GM08714 (cell line): ENCODE data around the gene SSB.
"Not testable (repeated sequence)": the region's sequence is repeated elsewhere in the genome, so short reads cannot be mapped to it uniquely, and the experiment has no call there.

Experiments
- H3K4me3 ChIP-seq: fragments of 200-500 bp; sonication (Bioruptor generic); 2 replicates; pipeline ENCODE4 v1.5.1; 2014; ENCODE audit warnings: mild to moderate bottlenecking, low read length, inconsistent platforms
- ZNF274 ChIP-seq: IDR thresholded peaks from 2 replicates; pipeline ENCODE4 v1.6.1; 2012; ENCODE audit warnings: mild to moderate bottlenecking, low read depth, low read length

The SSB gene

DNA sequence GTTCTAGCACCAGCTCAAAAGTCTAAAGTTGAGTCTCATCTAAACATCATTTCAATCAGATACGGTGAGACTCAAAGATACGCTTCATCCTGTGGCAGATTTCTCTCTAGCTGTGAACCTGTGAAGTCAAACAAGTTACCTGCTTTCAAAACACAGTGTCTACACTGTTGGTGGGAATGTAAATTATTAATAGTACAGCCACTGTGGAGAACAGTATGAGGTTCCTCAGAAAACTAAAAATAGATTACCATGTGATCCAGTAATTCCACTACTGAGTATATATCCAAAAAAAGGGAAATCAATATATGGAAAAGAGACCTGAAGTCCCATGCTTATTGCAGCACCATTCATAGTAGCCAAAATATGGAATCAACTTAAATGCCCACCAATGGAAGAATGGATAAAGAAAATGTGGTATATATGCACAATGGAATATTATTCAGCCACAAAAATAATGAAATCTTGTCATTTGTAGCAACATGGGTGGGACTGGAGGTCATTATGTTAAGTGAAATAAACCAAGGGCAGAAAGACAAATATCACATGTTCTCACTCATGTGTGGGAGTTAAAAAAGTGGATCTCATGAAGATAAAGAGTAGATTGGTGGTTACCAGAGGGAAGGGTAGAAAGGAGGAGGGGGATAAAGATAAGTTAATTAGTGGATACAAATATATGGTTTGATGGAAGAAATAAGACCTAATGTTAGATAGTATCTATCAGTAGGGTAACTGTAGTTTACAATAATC lies 40.2 kb downstream of the SSB start:
- no peak for TF ChIP-seq ZNF274
- H3K4me3 ChIP-seq: no peak overlapping the region

DNA sequence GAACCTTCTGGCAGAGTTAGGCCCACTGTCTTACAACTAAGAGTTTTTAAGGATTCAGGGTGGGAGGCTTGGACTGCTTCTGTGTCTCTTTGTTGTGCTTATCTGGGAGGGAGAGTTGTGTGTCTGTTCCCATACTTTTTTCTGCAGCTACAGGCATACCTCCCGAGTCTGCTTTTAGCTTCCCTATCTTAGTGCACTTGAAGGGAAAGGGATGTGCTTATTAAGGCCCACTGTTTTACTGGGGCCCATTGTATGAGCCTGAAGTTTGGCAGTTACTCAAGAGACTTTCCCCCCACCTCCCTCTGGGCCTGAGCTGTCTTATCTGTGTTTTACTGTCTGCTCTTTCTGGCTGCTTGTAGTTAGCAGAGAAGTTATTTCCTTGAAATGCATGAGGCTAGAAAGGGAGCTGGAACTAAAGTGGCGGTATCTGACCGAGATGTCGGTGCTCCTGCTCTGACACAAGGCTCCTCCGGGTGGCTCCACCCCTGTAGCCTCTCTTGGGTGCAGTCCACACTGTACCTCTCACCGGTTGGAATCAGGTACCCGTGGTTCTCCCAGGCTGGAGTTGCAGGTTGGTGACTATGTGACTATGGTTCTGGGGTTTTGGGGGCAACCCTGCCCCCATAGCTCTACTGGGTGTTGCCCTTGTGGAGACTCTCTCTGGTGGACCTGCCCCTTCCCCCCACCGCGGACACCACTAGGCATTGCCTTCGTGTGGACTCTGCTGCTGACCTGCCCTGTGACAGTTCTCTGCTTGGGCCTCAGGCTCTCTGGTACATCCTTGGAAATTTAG lies 41.5 kb downstream of the SSB start:
- H3K4me3 ChIP-seq: no peak overlapping the region
- TF ChIP-seq ZNF274: no peak

DNA sequence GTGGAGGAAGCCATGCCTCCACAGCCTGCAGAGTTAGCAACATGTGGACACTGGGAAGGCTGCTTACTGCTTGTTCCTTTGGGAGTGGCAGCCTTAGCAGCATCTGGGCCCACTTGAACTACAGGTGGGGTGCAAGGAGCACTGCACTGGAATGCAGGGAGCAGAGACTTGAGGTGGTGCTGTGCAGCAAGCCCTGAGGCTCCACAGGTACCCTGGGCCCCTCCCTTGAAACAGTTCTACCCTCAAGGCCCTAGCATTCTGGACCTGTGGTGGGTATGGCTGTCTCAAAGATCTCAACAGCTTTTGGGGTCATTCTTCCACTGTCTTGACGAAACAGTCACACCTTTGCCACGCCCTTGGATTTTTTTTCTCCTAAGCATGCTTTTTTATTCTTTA lies 42.1 kb downstream of the SSB start:
- TF ChIP-seq ZNF274: no peak
- no peak overlapping the region for H3K4me3 ChIP-seq

- H3K4me3 ChIP-seq: not testable (repeated sequence)
Measured at GRCh38 chr2:169841625-169842024, 43.0 kb downstream of the SSB start.

DNA sequence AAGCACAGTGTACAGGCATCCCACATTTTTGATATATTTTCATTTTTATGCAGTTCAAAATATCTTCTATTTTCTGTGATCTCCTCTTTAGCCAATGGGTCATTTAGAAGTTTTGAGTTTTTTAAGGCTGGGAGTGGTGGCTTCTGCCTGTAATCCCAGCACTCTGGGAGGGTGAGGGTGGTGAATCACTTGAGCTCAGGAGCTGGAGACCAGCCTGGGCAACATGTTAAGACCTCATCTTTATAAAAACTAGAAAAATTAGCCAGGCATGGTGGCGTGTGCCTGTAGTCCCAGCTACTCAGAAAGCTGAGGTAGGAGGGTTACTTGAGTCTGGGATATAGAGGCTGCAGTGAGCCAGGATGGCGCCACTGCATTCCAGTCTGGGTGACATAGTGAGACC lies 46.3 kb downstream of the SSB start:
- H3K4me3 ChIP-seq: no peak overlapping the region
- no peak for TF ChIP-seq ZNF274

DNA sequence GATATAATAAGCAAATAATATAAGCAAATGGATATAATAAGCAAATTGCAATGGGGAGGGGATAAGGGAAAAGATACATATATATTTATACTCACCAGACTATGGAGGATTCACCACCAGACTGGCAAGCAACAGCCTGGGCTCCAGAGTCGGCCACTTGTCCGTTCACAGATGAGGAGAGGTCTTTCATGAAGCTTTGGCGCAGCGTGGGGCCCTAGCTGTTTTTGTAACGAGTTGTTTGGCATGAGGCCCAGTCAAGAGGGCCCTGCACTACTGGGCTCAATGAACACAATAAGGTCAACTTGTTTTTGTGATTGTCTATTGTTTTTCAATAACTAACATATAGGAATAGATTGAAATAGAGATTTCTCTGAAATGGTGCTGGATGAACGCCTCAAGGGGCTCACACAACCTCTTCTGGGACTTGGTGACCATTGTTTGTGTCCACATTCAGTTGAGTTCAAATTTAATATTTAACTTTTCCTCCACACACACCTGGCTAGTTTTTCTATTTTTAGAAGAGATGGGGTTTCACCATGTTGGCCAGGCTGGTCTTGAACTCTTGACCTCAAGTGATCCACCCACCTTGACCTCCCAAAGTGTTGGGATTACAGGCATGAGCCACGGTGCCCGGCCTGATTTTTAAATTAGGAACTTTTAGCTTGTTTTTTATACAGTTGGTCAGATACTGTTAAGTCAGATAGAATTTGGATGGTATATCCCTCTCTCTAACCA lies 50.5 kb downstream of the SSB start:
- not testable (repeated sequence) for H3K4me3 ChIP-seq

DNA sequence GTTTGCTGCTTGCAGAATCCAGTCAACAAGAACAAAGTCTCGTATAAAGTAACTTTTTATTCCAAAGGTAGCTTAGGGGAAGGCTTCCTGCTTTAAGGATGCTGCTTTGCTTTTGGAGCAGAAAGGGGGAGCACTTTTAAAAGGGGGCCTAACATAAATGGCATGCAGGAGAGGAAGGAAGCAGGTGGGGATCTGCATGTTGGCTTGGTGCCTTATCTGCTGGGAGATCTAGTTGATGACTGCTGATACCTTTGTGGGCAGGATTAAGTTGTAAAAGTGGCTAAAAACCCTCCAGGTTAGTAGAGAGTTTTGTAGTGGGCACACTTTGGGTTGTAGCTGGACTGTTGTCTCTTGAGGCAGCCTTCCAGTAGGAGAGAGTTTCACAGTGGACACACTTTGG lies 51.0 kb downstream of the SSB start:
- no peak overlapping the region for H3K4me3 ChIP-seq
- TF ChIP-seq ZNF274: no peak

DNA sequence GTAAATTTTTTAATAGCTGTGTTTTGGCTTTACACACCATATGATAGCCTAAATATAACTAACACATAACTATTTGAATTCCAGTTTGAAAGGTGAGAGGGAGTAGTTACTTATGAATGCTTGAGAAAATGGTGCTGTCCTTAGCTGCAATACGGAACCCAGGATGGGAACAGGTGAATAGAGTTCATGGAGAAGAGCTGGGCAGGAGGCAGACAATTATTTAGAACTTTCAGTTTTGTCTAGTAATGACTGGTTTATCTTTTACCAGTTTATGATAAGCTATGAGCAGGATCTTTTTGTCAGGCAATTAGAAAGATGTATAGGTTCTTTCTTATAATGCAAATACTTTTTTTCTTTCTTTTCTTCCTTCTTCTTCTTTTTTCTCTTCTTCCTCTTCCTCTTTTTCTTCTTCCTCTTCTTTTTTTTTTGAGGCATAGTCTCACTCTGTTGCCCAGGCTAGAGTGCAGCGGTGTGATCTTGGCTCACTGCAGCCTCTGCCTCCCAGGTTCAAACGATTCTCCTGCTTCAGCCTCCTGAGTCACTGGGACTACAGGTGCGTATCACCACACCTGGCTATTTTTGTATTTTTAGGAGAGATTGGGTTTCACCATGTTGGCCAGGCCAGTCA lies 54.5 kb downstream of the SSB start:
- no peak for TF ChIP-seq ZNF274
- no peak overlapping the region for H3K4me3 ChIP-seq

DNA sequence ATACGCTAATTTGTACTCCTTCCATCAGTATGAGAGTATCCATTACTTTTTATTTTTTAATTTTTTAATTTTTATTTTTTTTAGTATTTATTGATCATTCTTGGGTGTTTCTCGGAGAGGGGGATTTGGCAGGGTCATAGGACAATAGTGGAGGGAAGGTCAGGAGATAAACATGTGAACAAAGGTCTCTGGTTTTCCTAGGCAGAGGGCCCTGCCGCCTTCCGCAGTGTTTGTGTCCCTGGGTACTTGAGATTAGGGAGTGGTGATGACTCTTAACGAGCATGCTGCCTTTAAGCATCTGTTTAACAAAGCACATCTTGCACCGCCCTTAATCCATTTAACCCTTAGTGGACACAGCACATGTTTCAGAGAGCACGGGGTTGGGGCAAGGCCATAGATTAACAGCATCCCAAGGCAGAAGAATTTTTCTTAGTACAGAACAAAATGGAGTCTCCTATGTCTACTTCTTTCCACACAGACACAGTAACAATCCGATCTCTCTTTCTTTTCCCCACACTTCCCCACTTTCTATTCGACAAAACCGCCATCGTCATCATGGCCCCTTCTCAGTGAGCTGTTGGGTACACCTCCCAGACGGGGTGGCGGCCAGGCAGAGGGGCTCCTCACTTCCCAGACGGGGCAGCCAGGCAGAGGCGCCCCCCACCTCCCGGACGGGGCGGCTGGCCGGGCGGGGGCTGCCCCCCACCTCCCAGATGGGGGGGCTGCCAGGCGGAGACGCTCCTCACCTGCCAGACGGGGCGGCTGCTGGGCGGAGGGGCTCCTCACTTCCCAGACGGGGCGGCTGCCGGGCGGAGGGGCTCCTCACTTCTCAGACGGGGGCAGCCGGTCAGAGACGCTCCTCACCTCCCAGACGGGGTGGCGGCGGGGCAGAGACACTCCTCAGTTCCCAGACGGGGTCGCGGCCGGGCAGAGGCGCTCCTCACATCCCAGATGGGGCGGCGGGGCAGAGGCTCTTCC lies 56.9 kb downstream of the SSB start:
- H3K4me3 ChIP-seq: not testable (repeated sequence)

- H3K4me3 ChIP-seq: no peak overlapping the region
- TF ChIP-seq ZNF274: no peak
Measured at GRCh38 chr2:169859423-169859822, 60.8 kb downstream of the SSB start.

- no peak overlapping the region for H3K4me3 ChIP-seq
- TF ChIP-seq ZNF274: no peak
Measured at GRCh38 chr2:169860149-169860548, 61.5 kb downstream of the SSB start.
